ENCODE measurements around the gene KDM7A.

Gene KDM7A

GRCh38 chr7:140080919-140081318 lies 95.9 kb downstream of the KDM7A start:
- DNase-seq, result no peak

DNA sequence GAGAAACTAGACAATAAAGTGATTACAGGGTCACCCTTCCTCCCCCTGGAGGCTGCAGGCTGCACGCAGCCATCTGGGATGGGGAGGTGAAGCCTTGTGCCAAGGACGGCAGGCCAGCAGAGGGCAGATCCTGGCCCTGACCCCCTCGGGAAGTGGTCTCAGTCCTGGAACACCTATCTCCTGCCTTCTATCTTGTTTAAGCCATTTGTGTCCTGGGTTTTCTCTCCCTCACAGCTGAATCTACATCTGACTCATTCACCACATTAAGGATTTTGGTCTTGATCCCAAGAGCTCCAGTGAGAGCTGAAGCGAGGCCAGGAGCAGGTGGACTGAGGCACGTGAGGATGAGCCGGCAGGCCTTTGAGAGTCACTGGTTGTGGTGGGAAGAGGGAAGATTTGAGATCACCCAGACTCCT lies 97.7 kb downstream of the KDM7A start:
- DNase-seq, result no peak

DNA sequence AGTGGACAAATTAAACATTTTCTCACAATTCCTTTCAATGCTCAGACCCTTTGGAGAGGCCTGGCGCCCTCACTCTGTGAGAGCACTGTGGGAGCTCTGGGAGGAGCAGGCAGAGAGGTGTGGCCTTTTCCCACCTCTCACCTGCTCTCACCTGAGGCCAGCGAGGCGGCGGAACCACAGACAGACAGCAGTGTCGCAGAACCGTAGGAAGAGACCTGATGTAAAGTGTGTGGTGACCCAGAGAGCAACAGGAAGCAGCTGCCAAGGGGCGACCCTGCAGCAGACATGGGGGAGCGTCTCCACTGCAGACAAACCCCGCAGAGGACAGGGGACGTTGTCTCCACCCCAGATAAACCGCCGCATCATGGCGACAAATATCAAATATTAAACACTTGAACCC lies 98.4 kb downstream of the KDM7A start:
- no peak for DNase-seq

DNA sequence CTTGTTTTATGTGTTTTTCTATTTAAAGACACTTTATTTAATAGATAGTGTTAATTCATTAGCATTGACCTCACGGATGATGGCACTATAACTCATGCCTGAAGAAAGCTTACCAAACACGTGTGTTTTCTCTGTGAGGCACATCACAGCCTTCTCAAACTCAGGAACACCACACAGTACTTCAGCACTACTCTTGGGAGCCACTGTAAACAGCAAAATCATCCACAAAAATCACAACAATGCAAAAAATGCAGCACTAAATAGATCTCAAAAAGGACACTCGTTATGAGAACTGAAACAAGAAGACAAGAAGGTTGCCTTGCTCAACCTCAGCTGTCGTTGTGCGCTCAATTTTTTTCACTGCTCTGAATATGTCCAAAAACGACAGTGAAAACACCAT lies 102.0 kb downstream of the KDM7A start:
- DNase-seq, result no peak

DNA sequence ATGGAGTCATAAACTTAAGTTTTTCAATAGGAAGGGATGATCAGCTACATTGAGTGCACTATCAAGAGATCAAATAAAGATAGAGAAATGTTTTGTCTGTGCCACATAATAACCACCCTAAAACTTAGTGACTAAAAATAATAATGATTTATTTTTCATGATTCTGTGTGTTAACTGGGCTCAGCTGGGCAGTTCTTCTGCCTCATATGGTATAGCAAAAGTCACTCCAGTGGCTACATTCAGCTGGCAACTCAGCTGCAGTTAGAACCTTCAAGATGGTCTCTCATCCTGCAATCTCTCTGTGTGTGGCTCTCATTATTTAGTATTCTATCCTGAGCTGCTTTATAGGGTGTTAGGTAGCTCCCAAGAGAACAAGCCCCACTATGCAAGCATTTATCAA lies 106.2 kb downstream of the KDM7A start:
- no peak for DNase-seq

DNA sequence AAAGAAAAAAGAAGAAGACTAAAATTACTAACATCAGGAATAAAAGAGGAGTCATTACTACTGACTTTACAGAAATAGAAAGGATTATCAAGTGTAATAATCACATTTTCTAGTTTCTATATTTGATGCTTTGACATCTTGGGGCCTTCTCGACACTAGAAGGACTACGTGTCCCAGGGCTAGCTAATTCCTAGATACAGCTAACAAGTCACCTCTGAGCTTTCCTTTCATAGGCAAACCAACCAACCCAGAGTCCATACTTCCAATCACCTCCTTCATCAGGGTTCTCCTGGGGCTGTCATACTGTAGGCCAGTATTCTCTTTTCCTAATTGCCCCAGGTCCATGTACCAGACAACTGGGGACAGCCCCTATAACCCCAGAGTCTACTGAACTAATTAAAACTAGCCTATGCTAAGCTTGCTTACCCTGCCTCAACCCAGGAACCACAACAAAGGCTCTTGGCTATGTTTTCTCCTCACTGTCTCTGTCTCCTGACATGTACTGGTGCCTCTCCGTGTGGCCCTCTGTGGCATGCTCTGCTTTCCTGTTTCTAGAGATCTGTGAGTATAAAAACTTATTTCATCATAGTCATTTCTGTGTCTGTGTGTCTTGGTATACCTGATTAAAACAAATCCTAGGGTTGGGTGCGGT lies 107.4 kb downstream of the KDM7A start:
- DNase-seq, result no peak

DNA sequence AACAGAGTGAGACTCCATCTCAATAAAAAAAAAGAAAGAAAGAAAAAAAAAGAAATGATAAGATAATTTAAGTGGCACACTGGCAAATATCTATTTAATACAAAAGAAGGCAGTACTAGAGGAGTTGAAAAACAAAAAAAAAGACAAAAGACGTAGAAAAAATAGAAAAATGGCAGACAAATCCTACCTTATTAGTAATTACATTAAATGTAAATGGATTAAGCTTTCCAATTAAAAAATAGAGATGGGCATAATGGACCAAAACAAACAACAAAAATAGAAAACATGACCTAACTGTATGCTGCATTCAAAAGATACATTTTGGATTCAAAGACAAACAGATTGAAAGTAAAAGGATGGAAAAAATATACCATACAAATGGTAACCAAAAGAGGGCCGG lies 108.8 kb downstream of the KDM7A start:
- DNase-seq, result no peak

DNA sequence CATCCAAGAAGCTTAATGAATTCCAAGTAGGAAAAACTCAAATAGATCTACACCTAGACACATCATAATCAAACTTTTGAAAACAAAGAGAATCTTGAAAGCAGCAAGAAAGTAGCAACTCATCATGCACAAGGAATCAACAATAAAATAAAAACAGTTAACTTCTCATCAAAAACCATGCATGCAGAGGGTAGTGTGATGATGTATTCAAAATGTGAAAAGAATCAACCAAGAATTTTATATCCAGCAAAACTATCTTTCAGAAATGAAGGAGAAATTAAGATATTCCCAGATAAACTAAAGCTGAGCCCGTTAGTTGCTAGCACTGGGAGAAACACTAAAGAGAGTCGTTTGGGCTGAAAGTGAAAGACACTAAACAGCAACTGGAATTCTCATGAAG lies 109.7 kb downstream of the KDM7A start:
- DNase-seq, result no peak

GRCh38 chr7:140062528-140063299 lies 114.1 kb downstream of the KDM7A start, which contains the start of gene PARP12:
Gene PARP12, minus strand, starts transcription at chr7:140062951. Its CDS starts 104 bp downstream, at chr7:140062847.
- peak; percentile 89 to 90 for DNase-seq

GRCh38 chr7:140062118-140062527 lies 114.7 kb downstream of the KDM7A start:
- DNase-seq, result peak; percentile 63 to 72

GRCh38 chr7:140061607-140061930 lies 115.2 kb downstream of the KDM7A start:
- DNase-seq, result no peak

- DNase-seq, result no peak
These were observed 115.8 kb downstream of the KDM7A start for GRCh38 chr7:140060788-140061606.

DNA sequence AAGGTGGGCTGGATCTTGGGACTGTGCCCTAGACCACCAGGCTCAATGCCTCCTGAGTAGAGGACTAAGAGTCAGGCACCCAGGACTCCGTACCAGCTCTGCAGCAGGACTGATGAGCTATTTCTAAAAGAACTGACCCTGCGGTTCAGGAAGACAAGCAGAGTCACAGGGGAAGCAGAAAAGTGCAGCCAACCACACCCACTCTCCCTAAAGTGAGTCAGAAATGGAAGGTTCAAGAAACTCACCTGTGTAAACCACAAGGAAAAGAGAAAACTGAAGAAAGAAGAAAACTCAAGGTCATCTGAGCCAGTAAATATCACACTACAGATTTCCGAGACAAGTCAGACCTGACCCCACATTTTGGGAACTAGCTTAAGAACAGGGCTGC lies 116.5 kb downstream of the KDM7A start:
- no peak for DNase-seq

GRCh38 chr7:140059273-140060242 lies 117.2 kb downstream of the KDM7A start:
- DNase-seq, result no peak

DNA sequence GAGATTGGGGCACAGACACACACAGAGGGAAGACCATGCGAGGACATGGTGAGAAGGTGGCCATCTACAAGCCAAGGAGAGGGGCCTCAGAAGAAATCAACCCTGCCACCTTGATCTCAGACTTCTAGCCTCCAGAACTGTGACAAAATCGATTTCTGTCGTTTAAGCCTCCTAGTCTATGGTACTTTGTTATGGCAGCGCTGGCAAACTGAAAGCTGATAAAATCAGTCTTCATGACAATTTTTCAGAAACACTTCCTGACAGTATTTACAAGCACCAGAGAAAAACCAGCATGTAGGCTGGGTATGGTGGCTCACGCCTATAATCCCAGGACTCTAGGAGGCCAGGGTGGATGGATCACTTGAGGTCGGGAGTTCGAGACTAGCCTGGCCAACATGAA lies 118.3 kb downstream of the KDM7A start:
- DNase-seq, result no peak

DNA sequence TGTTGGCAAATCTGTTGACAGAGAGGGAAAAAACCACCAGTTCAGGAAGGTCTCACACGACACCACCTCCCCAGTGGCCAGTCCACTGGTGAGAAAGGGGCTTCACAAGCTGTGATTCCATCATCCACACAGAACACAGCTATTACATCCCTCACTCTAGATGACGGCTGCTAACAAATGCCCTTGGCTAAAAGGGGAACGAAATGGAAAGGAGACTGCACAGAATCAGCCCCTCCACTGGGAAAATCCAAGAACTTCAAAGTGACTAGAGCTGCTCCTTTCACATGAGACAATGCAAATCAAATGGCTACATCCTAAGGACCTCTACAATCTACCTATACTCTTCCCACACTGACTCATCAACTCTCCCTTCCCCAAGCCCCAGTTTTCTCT lies 119.6 kb downstream of the KDM7A start:
- no peak for DNase-seq

GRCh38 chr7:140056431-140057142 lies 120.2 kb downstream of the KDM7A start:
- DNase-seq, result no peak

GRCh38 chr7:140055833-140056232 lies 121.0 kb downstream of the KDM7A start:
- no peak for DNase-seq

- no peak for DNase-seq
These were observed 122.0 kb downstream of the KDM7A start for GRCh38 chr7:140054751-140055150.

- no peak for DNase-seq
These were observed 122.8 kb downstream of the KDM7A start for GRCh38 chr7:140053812-140054539.

- no peak for DNase-seq
These were observed 125.0 kb downstream of the KDM7A start for GRCh38 chr7:140051820-140052219.

Measured in CD4-positive, alpha-beta T cell treated with Interleukin-4 for 1 hour (primary cell).